WERI-Rb-1 (cell line): ENCODE data around the gene DGKD.

Experiments
- DNase-seq: peaks from one replicate; pipeline ENCODE4 v3.0.0-alpha.2; 2020
- H3K27ac ChIP-seq: fragments of 250-450 bp; sonication (Bioruptor Pico); 2 replicates; pipeline ENCODE4 v1.5.1; 2020; ENCODE audit warnings: mild to moderate bottlenecking, moderate library complexity
- H3K27me3 ChIP-seq: fragments of 250-450 bp; sonication (Bioruptor Pico); 2 replicates; pipeline ENCODE4 v1.5.1; 2021; ENCODE audit warnings: mild to moderate bottlenecking, low read depth, moderate library complexity; ENCODE audit not compliant: insufficient read depth, severe bottlenecking
- H3K36me3 ChIP-seq: fragments of 250-450 bp; sonication (Bioruptor Pico); 2 replicates; pipeline ENCODE4 v1.5.1; 2020; ENCODE audit warnings: mild to moderate bottlenecking, moderate library complexity
- H3K4me3 ChIP-seq: 2 replicates; pipeline ENCODE4 v1.5.1; 2011; ENCODE audit warnings: low read depth, mild to moderate bottlenecking, control low read depth, low read length
- H3K9me3 ChIP-seq: fragments of 250-450 bp; sonication (Bioruptor Pico); 2 replicates; pipeline ENCODE4 v1.5.1; 2021; ENCODE audit warnings: mild to moderate bottlenecking, moderate library complexity; ENCODE audit not compliant: severe bottlenecking
- TF ChIP-seq, protein P1 (sequence below): IDR thresholded peaks from 2 replicates; pipeline ENCODE4 v1.5.1; 2011; ENCODE audit warnings: low read depth, mild to moderate bottlenecking, control low read depth, inconsistent platforms, low read length

Gene DGKD

DNA sequence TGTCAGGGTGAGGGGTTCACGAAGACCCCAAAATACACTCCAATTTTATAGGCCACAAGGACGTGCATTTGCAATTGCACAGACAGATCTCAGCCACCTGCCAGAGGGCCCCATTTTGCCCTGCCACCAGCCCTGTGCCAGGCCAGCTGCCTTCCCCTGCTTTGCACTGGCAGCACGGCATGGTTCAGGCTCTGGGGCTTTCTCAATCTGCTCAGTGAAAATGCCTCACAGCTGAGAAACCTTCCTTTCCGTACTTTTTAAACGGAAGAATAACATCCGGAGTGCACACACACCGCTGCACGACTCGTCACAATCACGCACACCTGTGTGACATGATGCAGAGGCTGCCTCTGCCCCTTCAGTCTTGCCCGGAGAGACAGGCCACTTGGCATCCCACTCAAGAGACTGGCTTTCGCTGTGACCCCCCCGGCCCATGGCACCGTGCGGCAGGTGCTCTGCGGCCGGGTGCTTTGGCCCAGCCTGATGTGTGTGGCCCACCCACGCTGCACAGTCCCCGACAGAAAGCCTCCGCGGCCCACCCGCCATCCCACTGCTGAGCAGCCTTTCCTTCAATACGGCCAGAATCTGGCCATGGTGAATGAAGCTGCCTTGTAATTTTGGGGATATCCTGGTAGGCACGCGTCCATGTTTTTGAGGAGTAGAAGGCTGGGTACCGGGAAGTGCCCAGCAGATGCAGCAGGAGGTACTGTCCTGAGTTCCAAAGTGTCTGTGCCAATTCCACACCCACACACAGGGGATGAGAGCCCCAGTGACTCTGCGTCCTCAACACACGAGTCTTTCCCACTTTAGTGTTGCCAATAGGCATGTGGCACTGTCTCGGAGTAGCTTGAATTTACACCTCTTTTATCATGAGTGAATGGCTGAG, 123.5 kb downstream of the DGKD start:
- DNase-seq: no peak
- H3K27ac ChIP-seq: no peak overlapping the region

DNA sequence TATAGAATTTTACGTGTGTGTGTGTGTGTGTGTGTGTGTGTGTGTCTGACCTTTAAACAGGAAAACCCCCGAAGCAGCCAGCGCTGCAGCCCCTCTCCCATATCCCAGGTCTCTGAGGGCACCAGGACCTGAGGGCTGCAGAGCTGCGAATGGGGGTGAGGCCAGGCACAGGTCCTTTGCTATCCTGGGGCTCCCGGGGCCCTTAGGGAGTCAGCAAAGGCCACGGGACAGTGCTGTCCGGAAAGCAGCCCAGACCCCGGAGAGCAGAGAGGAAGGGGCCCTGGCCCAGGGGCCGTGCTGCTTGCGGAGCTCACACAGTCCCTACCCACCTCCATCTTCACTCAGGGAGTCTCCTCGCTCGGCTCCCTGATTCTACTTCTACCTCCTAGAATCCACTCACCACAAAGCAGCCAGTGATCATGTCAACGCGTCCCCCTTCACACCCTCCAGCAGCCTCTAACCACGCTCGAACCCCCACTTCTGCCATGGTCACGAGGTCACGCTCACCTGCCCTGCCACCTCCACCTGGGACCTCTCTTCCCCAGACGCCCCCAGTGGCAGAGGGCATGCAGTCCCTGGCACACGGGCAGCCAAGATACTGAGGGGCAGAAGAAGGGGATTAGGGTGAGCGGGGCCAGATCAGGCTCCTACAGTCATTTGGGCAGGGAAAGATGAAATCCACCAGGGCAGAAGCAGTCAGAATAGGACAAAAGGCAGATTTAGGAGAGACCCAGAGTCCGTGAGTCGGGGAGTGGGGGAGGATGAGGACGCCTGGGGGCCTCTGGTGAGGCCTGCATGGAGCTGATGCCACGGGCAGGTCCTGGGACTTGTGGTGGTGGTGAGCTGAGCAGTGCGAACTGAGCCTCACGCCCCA, 125.6 kb downstream of the DGKD start:
- Histone ChIP-seq H3K4me3 (no peak overlapping the region), H3K27ac (no peak overlapping the region), H3K27me3 (no peaks in the 10 kb centered on the region), H3K36me3 (peaks cover 14% of the 10 kb centered on the region), H3K9me3 (peaks cover 8% of the 10 kb centered on the region)
- TF ChIP-seq, protein P1, sequence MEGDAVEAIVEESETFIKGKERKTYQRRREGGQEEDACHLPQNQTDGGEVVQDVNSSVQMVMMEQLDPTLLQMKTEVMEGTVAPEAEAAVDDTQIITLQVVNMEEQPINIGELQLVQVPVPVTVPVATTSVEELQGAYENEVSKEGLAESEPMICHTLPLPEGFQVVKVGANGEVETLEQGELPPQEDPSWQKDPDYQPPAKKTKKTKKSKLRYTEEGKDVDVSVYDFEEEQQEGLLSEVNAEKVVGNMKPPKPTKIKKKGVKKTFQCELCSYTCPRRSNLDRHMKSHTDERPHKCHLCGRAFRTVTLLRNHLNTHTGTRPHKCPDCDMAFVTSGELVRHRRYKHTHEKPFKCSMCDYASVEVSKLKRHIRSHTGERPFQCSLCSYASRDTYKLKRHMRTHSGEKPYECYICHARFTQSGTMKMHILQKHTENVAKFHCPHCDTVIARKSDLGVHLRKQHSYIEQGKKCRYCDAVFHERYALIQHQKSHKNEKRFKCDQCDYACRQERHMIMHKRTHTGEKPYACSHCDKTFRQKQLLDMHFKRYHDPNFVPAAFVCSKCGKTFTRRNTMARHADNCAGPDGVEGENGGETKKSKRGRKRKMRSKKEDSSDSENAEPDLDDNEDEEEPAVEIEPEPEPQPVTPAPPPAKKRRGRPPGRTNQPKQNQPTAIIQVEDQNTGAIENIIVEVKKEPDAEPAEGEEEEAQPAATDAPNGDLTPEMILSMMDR: no peak
- DNase-seq: no peak

More for the DNA sequence above, 123.5 kb downstream of the DGKD start:
- Histone ChIP-seq H3K36me3 (peaks cover 3% of the 10 kb centered on the region), H3K4me3 (no peak overlapping the region), H3K9me3 (peaks cover 2% of the 10 kb centered on the region), H3K27me3 (no peaks in the 10 kb centered on the region)
- TF ChIP-seq, protein P1: no peak

DNA sequence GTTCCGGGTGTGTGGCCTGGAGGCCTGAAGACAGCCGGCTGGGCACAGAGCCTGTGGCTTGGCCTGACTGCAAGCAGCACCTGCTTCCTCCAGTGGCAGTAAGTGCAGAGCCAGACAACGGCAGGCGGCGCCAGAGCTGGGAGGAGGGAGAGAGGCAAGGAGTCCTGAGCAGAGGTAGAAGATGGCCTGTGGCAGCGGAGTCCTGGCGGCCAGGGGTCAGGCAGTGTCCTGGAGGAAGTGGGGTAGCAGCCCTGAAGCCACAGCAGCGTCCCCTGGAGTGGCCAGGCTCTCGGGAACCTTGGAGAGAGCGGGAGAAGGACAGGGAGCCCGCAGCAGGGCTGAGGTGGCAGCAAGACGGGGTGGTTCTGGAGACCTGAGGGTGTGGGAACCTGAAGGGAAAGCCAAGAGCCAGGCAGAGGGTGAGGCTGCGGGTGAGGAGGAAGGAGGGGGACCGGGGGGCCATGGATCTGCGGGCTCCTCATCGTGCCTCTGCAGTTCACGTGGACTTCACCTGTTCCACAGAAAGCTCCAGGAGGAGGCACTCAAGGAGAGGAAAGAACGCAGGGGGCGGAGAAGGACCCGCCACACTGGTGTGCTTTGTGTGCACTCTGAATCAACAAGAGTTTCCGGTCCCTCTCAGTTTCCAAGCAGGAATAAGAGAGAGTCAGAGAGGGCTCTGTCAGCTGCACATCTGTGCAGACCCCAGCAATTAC, 126.4 kb downstream of the DGKD start:
- peaks cover 8% of the 10 kb centered on the region for H3K9me3 ChIP-seq
- TF ChIP-seq, protein P1: peak; percentile 27; the same call in 1 of the 2 replicates
- no peaks in the 10 kb centered on the region for H3K27me3 ChIP-seq
- DNase-seq: peak; percentile 37
- no peak overlapping the region for H3K27ac ChIP-seq
- H3K36me3 ChIP-seq: peaks cover 19% of the 10 kb centered on the region
- H3K4me3 ChIP-seq: no peak overlapping the region

DNA sequence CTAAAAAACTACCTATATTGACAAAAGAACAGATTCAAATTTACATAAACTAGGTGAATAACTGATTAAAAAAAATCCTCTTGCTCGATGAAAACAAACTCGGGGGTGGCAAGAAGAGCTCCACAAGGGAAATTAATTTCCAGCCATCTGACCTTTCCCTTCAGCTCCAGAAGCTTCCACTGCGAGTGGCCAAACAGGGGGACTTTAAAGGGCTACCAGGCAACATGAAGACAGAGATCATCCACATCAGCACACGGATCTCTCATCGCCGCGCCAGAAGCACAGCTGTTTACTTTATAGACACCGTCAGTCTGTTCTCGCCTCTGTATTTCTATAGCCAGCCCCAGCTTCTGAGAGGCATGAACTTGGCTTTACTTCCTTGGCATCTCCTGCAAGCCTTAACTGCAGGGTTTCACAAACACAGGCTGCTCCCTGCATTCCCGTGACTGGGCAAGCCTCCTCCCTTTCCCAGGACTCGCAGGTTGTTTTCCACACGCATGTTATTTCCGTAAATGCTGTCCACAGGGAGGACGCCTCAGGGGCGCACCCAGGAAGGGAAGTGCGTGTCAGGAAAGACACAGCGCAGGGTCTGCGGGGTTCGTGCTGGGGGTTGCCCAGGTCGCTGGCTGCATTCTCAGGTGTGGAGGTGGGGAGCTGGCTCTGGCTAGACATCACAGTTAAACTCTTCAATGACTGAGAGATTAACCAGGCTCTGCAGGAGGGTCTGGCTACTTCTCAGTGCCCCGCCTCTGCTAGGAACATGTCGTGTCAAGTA, 127.3 kb downstream of the DGKD start:
- Histone ChIP-seq H3K9me3 (peaks cover 8% of the 10 kb centered on the region), H3K4me3 (no peak overlapping the region), H3K27me3 (no peaks in the 10 kb centered on the region), H3K27ac (no peak overlapping the region), H3K36me3 (peaks cover 19% of the 10 kb centered on the region)
- DNase-seq: no peak
- TF ChIP-seq, protein P1: no peak

DNA sequence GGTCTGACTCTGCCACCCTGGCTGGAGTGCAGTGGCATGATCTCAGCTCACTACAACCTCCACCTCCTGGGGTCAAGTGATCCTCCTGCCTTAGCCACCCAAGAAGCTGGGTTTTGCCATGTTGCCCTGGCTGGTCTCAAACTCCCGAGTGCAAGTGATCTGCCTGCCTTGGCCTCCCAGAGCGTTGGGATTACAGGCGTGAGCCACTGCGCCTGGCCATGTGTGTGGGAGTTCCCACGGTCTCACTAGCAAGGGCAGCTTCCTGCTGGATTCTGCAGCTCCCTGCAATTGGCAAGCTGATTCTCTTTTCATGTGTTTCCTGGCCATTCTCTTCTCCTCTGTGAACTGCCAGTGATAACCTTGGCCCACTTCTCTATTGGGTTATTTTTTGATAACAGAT, 128.3 kb downstream of the DGKD start:
- DNase-seq: no peak
- H3K27me3 ChIP-seq: no peaks in the 10 kb centered on the region
- H3K9me3 ChIP-seq: peaks cover 8% of the 10 kb centered on the region
- no peak overlapping the region for H3K27ac ChIP-seq
- TF ChIP-seq, protein P1: no peak
- H3K4me3 ChIP-seq: no peak overlapping the region
- peaks cover 19% of the 10 kb centered on the region for H3K36me3 ChIP-seq
